GM18873 (cell line): ENCODE measurements around the gene MPL.

Experiments used
- ATAC-seq: cut with Tn5 transposase; IDR thresholded peaks from one replicate; pipeline ENCODE4 v1.9.1; 2021; ENCODE audit warnings: mild to moderate bottlenecking, moderate library complexity, moderate number of reproducible peaks; ENCODE audit not compliant: unreplicated experiment, low FRiP score

Gene MPL

GRCh38 chr1:43337588-43337987 lies at the start of gene MPL:
MPL (plus strand) TSS chr1:43337818; CDS start chr1:43337849, 31 bp downstream.
- no peak for ATAC-seq

GRCh38 chr1:43288058-43288784 lies 49.4 kb upstream of the MPL start:
- ATAC-seq, result no peak

GRCh38 chr1:43288785-43289706 lies 48.6 kb upstream of the MPL start:
- ATAC-seq, result no peak

DNA sequence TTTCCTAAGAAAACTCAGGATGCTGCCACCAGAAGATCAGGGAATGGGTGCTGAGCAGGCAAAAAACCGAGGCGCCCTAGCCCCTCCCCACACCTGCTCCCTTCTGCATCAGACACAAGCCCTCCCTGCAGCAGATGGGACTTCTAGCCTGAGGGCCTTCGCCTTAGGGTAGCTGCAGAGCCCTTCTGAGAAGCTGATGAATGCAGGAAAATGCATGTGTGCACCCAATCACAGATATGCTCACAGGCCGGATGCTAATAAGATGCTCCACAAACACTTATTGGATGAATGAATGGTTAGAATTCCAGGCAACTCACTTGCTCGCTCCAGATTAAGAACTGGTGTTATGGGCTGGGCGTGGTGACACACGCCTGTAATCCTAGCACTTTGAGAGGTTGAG lies 45.4 kb upstream of the MPL start:
- ATAC-seq, result no peak

- no peak for ATAC-seq
These were observed 44.9 kb upstream of the MPL start for GRCh38 chr1:43292679-43293078.

DNA sequence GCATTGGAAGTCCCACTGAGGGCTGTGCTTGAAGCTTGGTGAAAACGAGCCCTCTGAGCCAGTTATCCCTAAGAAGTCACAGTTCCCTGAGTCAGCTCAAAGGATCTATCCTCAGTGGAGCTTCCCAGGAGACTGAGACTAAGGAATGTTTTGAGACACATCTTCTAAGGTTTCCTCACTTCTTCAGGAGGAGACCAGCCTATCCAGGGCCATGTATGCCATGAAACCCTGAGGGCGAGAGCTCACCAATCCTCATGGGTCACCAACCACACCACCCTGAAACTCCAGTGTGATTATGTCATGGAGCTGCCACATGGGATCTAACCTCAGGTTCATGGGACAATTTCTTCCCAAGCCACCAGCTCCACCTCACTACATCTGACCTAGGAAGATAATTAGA lies 44.4 kb upstream of the MPL start:
- ATAC-seq, result no peak

DNA sequence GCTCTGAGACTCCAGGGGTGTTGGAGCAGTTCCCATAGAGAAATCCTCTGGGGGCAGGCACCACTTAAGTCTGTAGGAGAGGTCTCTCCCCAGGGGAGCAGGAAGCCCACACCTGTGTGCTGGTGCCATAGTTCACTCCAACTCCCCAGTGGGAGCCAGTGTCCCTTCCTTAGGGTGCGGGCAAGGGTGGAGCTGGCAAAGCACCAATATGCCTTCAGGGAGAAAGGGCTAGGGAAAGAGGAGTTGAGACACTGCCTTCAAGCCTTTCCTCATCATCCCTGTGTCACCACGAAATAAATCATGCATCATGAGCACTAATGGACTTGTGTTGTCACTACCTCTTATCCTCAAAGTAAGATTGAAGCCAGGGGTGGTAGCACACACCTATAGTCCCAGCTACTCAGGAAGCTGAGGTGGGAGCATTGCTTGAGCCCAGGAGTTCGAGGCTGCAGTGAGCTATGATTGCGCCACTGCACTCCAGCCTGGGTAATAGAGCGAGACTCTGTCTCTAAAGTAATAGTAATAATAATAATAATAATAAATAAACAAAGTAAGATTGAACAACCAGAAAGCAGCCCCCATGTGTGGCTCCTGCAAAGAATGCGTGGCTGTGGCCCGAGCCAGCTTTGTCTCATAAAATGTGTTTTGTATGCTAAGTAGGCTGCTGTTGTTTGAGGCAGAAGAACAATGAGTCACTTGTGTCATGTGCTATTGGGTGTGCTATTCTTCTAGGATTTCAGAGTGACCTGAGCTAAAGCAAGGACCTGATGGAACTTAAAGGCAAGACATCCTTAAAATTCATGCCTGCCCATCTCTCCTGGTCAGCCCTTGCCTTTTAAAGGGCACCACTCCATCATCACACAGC lies 43.5 kb upstream of the MPL start:
- ATAC-seq, result no peak

DNA sequence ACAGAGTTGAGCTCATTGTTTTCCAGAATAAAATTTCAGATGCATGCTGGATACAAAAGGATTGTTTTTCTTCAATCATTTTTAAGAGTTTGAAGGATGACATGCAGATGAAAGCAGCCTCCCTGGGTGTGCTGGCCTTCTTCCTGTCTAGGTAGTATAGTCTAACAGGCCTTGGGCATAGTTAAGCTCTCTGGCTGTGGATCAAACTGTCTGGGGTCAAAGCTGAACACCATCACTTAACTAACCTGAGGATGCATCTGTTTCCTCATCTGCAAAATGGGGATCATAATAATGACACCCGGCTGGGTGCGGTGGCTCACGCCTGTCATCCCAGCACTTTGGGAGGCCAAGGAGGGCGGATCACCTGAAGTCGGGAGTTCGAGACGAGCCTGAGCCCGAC lies 42.9 kb upstream of the MPL start:
- no peak for ATAC-seq

- ATAC-seq, result no peak
These were observed 41.4 kb upstream of the MPL start for GRCh38 chr1:43296207-43296606.

DNA sequence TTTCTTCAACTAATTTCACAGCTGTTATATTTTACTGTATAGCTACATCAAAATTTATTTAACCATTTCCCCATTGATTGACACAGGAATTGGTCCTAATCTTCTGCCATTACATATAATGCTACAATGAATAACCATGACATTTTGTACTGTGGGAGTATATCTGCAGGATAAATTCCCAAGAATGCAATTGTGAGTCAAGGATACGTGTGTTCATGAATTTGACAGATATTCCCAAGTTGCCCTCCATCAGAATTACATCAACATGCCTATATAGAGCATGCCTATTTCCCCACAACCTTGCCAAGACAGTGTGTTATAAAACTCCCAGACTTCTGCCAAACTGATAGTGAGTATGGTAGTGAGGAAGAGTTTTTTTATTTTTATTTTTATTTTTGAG lies 39.6 kb upstream of the MPL start:
- ATAC-seq, result no peak

GRCh38 chr1:43299101-43299500 lies 38.5 kb upstream of the MPL start:
- ATAC-seq, result no peak

DNA sequence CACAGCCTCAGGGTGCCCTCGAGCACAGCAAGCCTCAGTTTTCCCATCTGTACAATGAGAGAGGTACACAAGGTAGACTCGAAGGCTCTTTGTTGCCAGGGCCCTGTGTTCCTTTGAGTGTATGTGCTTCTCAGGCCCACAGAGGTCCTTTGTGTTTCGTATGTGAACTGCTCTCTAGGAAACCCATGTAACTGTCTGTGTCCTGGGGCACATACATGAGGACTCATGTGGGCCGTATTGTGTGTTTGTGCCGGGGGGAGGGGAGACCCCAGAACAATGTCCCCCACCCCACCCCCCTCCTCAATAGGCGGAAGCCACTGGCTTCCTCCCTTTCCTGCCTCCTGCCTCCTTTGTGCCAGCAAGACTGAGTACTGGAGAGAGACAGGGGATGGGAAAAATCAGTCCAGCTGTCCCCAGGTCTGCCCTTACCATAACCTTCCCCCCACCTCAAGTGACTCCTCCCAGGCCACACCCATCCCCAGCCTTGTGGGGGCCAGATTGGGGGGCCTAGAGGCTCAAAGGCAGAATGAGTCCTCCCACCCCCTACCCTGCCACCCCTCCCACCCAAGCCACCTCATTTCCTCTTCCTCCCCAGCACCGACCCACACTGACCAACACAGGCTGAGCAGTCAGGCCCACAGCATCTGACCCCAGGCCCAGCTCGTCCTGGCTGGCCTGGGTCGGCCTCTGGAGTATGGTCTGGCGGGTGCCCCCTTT lies 37.1 kb upstream of the MPL start, which contains the start of gene TIE1:
TIE1 (plus strand) TSS at position 605 of the 717 bp plus-strand sequence; CDS start at position 695, 90 bp downstream.
- no peak for ATAC-seq

- no peak for ATAC-seq
These were observed 35.4 kb upstream of the MPL start for GRCh38 chr1:43302201-43302600.

- no peak for ATAC-seq
These were observed 34.7 kb upstream of the MPL start for GRCh38 chr1:43302721-43303470.

DNA sequence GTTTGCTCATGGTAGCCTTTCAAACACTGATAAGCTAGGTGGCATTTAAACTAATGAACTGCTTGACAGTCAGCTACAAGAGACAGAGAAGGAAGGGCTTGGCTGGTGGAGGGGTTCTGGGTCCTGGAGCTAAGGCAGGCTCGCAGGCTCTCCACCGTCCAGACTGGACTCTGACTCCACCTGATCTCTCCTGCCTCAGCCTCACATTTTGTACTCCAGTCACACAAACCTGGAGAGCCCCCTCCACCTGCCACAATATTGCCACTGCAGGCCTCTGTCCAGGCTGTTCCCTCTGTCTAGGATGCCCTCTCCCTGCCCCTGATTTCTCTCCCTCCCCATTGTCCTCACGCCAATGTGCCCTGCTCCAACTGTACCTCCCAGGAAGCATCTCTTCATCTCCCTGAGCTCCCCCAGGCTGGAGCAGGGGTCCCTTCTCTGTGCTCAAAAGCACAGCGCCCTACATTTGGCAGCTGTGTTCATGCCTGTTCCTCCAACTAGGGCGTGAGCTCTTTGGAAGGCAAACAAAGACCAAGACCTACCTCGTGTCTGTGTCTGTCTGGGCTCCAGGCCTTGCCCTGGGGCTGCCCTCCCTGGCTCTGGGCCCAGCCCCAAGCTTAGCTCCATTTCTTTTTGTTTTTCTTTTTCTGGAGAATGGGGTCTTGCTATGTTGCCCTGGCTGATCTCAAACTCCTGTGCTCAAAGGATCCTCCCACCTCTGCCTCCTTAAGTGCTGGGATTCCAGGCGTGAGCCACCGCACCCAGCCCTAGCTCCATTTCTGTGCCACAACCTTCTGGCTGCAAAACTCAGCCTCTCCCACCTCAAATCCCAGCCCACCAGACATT lies 33.9 kb upstream of the MPL start:
- no peak for ATAC-seq

DNA sequence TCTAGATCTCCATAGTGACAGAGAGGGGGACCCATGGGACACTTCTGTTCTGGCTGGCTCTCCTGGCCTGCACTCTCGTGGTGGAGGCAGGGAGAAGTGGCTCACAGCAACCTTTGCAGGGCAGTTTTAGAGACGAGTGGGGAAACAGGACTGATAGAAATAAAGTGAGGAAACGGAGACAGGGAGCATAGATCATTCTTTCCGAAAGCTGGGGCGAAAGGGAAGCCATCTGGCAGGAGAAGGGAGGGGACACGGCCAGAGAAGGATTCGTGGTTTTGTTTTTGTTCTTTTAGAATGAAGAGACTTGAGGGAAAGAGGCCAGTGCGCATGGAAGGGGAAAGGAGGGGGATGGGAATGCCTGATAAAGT lies 33.3 kb upstream of the MPL start:
- no peak for ATAC-seq

GRCh38 chr1:43304771-43305300 lies 32.8 kb upstream of the MPL start:
- ATAC-seq, result no peak

- ATAC-seq, result no peak
These were observed 32.2 kb upstream of the MPL start for GRCh38 chr1:43305461-43305860.
